Panc1 (cell line): ENCODE results near the gene STAT3. TPM values are rescaled to one million over a fixed set of nuclear protein-coding genes. Genes with fewer than 3 reads are reported as not detected.

Experiments
- ATAC-seq: fragments of 200-7000 bp; cut with Tn5 transposase; 2 replicates; pipeline ENCODE4 v1.9.1; 2020; ENCODE audit warnings: mild to moderate bottlenecking, moderate library complexity
- BruUV-seq: library from RNA; stranded (reverse); fragments of 400-500 nt; replicated peaks from 2 replicates; lab custom pipeline; 2021; lab: Mats Ljungman, UMichigan
- CTCF ChIA-PET: fragments of 300-600 bp; sonication (Branson Sonifier 250); formaldehyde crosslinking; loops from one replicate; lab custom pipeline; 2022; ENCODE audit warnings: antibody characterized with exemption; lab: Charles Lee
- POLR2A ChIA-PET: fragments of 300-600 bp; sonication (Branson Sonifier 250); formaldehyde crosslinking; loops from one replicate; lab custom pipeline; 2022; ENCODE audit warnings: antibody characterized with exemption; lab: Charles Lee
- DNase-seq: peaks from one replicate; pipeline ENCODE4 v3.0.0-alpha.2; 2010; ENCODE audit warnings: low read depth, low spot score
- H3K27ac ChIP-seq: 2 replicates; pipeline ENCODE4 v1.5.1; 2011; ENCODE audit warnings: mild to moderate bottlenecking, low read length, inconsistent platforms
- H3K27me3 ChIP-seq: fragments of 200-500 bp; sonication (Bioruptor generic); 2 replicates; pipeline ENCODE4 v1.6.0; 2014; ENCODE audit warnings: low read length, inconsistent platforms; ENCODE audit not compliant: control insufficient read depth, insufficient read depth
- H3K36me3 ChIP-seq: fragments of 200-500 bp; sonication (Bioruptor generic); 2 replicates; pipeline ENCODE4 v1.5.1; 2014; ENCODE audit warnings: inconsistent platforms, mild to moderate bottlenecking, low read length, moderate library complexity; ENCODE audit not compliant: control insufficient read depth, insufficient read depth
- H3K4me1 ChIP-seq: 2 replicates; pipeline ENCODE4 v1.5.1; 2011; ENCODE audit warnings: inconsistent platforms, mild to moderate bottlenecking, low read length, moderate library complexity; ENCODE audit not compliant: control insufficient read depth, insufficient read depth
- H3K4me3 ChIP-seq, 2 experiments: 2 replicates each; pipeline ENCODE4 v1.5.1; 2011 to 2012; ENCODE audit warnings: low read depth in 2 of 2, low read length in 2 of 2, mild to moderate bottlenecking in 2 of 2, inconsistent platforms in 1 of 2, moderate library complexity in 1 of 2
- H3K9me3 ChIP-seq: fragments of 200-500 bp; sonication (Bioruptor generic); 2 replicates; pipeline ENCODE4 v1.5.1; 2014; ENCODE audit warnings: low read depth, mild to moderate bottlenecking, inconsistent platforms, low read length, moderate library complexity; ENCODE audit not compliant: control insufficient read depth, insufficient read depth
- POLR2AphosphoS5 ChIP-seq: IDR thresholded peaks from 2 replicates; pipeline ENCODE4 v1.6.1; 2012; ENCODE audit warnings: mild to moderate bottlenecking, low read depth, low read length, moderate library complexity
- SIN3A ChIP-seq: IDR thresholded peaks from 2 replicates; pipeline ENCODE4 v1.6.1; 2012; ENCODE audit warnings: low read depth, mild to moderate bottlenecking, low read length, moderate library complexity, borderline replicate concordance; ENCODE audit not compliant: insufficient read depth
- TCF7L2 ChIP-seq: IDR thresholded peaks from 2 replicates; pipeline ENCODE4 v1.6.1; 2011; ENCODE audit warnings: mild to moderate bottlenecking, low read depth, low read length, inconsistent platforms
- in situ Hi-C: cut with HindIII; loops from 2 replicates; pipeline ENCODE4 v1.10.0; 2016; ENCODE audit warnings: low sequenced_read_pairs, low pct_unique_long_range_greater_than_20kb
- intact Hi-C: fragments of 100-400 bp; cut with micrococcal nuclease; formaldehyde crosslinking; loops from one replicate; pipeline ENCODE4 v1.10.0; 2022; ENCODE audit not compliant: unreplicated experiment
- total RNA-seq: library from RNA; stranded (reverse); gene quantifications from one replicate; pipeline ENCODE4 v1.2.1, GENCODE V29; 2021; ENCODE audit not compliant: unreplicated experiment
- TF ChIP-seq, protein P1 (sequence below), 2 experiments: IDR thresholded peaks; 2 replicates each; pipeline ENCODE4 v1.6.1; 2011 to 2012; ENCODE audit warnings: low read depth in 2 of 2, control low read depth in 1 of 2, low read length in 1 of 2, mild to moderate bottlenecking in 1 of 2, moderate library complexity in 1 of 2; ENCODE audit not compliant: insufficient read depth in 1 of 2
- TF ChIP-seq, protein P2 (sequence below): fragments of 450-650 bp; IDR thresholded peaks from 2 replicates; pipeline ENCODE4 v1.5.1; 2017; ENCODE audit warnings: mild to moderate bottlenecking

STAT3 gene
- total RNA-seq, 1 experiment from 2014 or later: 287 TPM

DNA sequence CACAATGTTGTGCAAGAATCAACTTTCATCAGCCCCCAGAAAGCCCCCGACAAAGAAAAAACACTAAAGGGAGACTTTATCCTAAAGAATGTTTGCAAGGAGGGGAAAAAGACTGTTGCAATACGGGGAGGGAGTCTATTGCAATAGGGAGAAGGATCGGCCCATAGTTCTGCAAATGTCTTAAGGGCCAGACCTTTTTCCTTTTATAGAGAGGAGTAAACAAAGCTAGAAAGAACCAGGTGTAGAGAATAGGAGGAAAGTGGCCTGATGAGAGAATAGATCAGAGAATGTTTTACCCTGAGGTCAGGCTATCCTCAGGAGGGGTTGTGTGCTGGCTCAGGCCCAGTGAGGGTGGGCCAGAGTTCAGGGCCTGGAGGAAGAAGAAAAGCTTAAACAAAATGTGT, 43.5 kb upstream of the STAT3 start:
- DNase-seq: no peak
- H3K4me3 ChIP-seq: no peak overlapping the region
- BruUV-seq: no TSS peak
- CTCF ChIA-PET: interaction anchor here (0.8 kb wide), 1 partner anchor 9 kb away, joined by 5 read pairs; the partner anchor contains the start of gene CAVIN1
- intact Hi-C loops (no loop called here), in situ Hi-C loops (no loop called here)
- ATAC-seq: no peak
- TF ChIP-seq TCF7L2: no peak
- no peak for TF ChIP-seq POLR2AphosphoS5
- TF ChIP-seq, protein P1, sequence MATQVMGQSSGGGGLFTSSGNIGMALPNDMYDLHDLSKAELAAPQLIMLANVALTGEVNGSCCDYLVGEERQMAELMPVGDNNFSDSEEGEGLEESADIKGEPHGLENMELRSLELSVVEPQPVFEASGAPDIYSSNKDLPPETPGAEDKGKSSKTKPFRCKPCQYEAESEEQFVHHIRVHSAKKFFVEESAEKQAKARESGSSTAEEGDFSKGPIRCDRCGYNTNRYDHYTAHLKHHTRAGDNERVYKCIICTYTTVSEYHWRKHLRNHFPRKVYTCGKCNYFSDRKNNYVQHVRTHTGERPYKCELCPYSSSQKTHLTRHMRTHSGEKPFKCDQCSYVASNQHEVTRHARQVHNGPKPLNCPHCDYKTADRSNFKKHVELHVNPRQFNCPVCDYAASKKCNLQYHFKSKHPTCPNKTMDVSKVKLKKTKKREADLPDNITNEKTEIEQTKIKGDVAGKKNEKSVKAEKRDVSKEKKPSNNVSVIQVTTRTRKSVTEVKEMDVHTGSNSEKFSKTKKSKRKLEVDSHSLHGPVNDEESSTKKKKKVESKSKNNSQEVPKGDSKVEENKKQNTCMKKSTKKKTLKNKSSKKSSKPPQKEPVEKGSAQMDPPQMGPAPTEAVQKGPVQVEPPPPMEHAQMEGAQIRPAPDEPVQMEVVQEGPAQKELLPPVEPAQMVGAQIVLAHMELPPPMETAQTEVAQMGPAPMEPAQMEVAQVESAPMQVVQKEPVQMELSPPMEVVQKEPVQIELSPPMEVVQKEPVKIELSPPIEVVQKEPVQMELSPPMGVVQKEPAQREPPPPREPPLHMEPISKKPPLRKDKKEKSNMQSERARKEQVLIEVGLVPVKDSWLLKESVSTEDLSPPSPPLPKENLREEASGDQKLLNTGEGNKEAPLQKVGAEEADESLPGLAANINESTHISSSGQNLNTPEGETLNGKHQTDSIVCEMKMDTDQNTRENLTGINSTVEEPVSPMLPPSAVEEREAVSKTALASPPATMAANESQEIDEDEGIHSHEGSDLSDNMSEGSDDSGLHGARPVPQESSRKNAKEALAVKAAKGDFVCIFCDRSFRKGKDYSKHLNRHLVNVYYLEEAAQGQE (IDR thresholded peaks at IDR 0.05; ENCODE audit: insufficient read depth in 1 of 2, low read depth in 2 of 2, low read length in 1 of 2): no peak
- no peak for TF ChIP-seq SIN3A
- TF ChIP-seq, protein P2, sequence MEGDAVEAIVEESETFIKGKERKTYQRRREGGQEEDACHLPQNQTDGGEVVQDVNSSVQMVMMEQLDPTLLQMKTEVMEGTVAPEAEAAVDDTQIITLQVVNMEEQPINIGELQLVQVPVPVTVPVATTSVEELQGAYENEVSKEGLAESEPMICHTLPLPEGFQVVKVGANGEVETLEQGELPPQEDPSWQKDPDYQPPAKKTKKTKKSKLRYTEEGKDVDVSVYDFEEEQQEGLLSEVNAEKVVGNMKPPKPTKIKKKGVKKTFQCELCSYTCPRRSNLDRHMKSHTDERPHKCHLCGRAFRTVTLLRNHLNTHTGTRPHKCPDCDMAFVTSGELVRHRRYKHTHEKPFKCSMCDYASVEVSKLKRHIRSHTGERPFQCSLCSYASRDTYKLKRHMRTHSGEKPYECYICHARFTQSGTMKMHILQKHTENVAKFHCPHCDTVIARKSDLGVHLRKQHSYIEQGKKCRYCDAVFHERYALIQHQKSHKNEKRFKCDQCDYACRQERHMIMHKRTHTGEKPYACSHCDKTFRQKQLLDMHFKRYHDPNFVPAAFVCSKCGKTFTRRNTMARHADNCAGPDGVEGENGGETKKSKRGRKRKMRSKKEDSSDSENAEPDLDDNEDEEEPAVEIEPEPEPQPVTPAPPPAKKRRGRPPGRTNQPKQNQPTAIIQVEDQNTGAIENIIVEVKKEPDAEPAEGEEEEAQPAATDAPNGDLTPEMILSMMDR: no peak
- no peaks in the 10 kb centered on the region for H3K9me3 ChIP-seq
- H3K27me3 ChIP-seq: no peaks in the 10 kb centered on the region
- H3K27ac ChIP-seq: no peak overlapping the region
- H3K4me1 ChIP-seq: peaks cover 4% of the 10 kb centered on the region; the same call in 1 of the 2 replicates
- H3K36me3 ChIP-seq: no peaks in the 10 kb centered on the region
- POLR2A ChIA-PET: no interaction called here

DNA sequence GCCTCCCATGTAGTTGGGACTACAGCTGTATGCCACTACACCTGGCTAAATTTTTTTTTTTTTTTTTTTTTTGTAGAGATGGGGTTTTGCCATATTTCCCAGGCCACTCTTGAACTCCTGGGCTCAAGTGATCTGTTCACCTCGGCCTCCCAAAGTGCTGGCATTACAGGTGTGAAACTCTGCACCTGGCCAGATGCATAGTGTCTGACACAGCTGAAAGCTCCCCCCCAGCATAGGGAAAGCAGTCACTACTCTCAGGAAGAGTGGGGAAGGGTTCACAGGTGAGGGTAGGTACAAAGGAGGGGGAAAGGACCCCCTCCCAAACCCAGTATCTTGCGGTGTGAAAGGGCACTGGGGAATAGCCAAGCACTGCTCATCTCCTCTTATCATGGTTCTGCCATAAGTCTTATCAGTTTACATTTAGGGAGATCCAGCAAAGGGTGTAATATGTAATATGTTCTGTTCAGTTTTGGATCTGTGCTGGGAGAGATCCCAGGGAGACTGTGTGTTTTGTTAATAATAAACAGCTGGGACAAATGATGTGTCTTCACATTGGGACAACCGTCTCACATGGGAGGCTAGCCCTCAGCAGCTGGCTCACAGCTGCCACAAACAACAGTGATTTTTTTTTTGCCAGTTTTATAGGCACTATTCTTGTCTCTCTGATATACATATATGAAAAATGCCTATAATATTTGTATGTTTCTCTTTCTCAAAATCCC, 41.6 kb upstream of the STAT3 start:
- H3K36me3 ChIP-seq: no peaks in the 10 kb centered on the region
- no TSS peak for BruUV-seq
- no peak for ATAC-seq

More for the DNA sequence above, 41.6 kb upstream of the STAT3 start:
- POLR2A ChIA-PET: no interaction called here
- H3K4me3 ChIP-seq: no peak overlapping the region
- H3K9me3 ChIP-seq: no peaks in the 10 kb centered on the region
- no peak overlapping the region for H3K27ac ChIP-seq
- TF ChIP-seq, protein P2: no peak
- TF ChIP-seq SIN3A: no peak
- TF ChIP-seq TCF7L2: no peak
- CTCF ChIA-PET: no interaction called here
- in situ Hi-C loops (no loop called here), intact Hi-C loops (loop anchor here (10.0 kb wide), 1 partner anchor 95 kb away; no protein-coding TSS in a partner anchor)
- H3K4me1 ChIP-seq: peaks cover 11% of the 10 kb centered on the region
- no peaks in the 10 kb centered on the region for H3K27me3 ChIP-seq
- DNase-seq: no peak
